ENCODE results near the gene ITSN1.

DNA sequence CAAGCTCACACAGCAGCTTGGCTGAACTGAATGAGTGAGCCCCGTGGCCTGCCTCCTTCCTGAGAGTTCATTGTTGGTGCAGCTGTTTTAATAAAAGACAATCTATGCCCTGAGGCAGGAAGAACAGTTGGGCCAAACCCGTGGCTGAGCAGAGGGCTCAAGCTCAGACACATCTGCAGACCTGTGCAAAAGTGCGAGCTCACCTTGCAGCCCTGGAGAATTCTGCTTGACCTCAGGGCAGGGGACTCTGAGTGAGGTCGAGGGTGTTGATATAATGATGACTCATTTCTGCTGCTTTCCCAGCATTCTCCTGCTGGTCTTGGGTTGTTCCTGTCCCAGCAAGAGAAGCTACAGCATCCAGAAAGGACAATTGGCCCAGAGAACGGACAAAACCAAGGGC lies 212.3 kb downstream of the ITSN1 start:
- TF ChIP-seq EZH2 (IDR thresholded peaks at IDR 0.05; ENCODE audit: low read depth, unreplicated experiment) (no peak), EZH2phosphoT487 (IDR thresholded peaks at IDR 0.05; ENCODE audit: unreplicated experiment) (no peak), POLR2AphosphoS5 (IDR thresholded peaks at IDR 0.05; ENCODE audit: low read depth) (no peak), JUNB (IDR thresholded peaks at IDR 0.05; ENCODE audit: unreplicated experiment) (no peak), ZNF331 (CRISPR knock-in tag; IDR thresholded peaks at IDR 0.05; ENCODE audit: low read depth) (no peak)
- TF ChIP-seq, protein P1, sequence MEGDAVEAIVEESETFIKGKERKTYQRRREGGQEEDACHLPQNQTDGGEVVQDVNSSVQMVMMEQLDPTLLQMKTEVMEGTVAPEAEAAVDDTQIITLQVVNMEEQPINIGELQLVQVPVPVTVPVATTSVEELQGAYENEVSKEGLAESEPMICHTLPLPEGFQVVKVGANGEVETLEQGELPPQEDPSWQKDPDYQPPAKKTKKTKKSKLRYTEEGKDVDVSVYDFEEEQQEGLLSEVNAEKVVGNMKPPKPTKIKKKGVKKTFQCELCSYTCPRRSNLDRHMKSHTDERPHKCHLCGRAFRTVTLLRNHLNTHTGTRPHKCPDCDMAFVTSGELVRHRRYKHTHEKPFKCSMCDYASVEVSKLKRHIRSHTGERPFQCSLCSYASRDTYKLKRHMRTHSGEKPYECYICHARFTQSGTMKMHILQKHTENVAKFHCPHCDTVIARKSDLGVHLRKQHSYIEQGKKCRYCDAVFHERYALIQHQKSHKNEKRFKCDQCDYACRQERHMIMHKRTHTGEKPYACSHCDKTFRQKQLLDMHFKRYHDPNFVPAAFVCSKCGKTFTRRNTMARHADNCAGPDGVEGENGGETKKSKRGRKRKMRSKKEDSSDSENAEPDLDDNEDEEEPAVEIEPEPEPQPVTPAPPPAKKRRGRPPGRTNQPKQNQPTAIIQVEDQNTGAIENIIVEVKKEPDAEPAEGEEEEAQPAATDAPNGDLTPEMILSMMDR (conservative IDR thresholded peaks at IDR 0.05; ENCODE audit: low read depth in 2 of 2), result no peak
- TF ChIP-seq, protein P2, sequence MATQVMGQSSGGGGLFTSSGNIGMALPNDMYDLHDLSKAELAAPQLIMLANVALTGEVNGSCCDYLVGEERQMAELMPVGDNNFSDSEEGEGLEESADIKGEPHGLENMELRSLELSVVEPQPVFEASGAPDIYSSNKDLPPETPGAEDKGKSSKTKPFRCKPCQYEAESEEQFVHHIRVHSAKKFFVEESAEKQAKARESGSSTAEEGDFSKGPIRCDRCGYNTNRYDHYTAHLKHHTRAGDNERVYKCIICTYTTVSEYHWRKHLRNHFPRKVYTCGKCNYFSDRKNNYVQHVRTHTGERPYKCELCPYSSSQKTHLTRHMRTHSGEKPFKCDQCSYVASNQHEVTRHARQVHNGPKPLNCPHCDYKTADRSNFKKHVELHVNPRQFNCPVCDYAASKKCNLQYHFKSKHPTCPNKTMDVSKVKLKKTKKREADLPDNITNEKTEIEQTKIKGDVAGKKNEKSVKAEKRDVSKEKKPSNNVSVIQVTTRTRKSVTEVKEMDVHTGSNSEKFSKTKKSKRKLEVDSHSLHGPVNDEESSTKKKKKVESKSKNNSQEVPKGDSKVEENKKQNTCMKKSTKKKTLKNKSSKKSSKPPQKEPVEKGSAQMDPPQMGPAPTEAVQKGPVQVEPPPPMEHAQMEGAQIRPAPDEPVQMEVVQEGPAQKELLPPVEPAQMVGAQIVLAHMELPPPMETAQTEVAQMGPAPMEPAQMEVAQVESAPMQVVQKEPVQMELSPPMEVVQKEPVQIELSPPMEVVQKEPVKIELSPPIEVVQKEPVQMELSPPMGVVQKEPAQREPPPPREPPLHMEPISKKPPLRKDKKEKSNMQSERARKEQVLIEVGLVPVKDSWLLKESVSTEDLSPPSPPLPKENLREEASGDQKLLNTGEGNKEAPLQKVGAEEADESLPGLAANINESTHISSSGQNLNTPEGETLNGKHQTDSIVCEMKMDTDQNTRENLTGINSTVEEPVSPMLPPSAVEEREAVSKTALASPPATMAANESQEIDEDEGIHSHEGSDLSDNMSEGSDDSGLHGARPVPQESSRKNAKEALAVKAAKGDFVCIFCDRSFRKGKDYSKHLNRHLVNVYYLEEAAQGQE (IDR thresholded peaks at IDR 0.05; ENCODE audit: unreplicated experiment), result no peak
